ENCODE data around the gene ZNF555. TPM values are rescaled to one million over a fixed set of nuclear protein-coding genes. Genes with fewer than 3 reads are reported as not detected.

The ZNF555 gene
- total and polyA plus RNA-seq, 9 of the 15 experiments (the other 6 are each of a cell fraction or from before 2014, with no cell fraction given), result 2.0 to 6.7 (median 5.4) TPM

DNA sequence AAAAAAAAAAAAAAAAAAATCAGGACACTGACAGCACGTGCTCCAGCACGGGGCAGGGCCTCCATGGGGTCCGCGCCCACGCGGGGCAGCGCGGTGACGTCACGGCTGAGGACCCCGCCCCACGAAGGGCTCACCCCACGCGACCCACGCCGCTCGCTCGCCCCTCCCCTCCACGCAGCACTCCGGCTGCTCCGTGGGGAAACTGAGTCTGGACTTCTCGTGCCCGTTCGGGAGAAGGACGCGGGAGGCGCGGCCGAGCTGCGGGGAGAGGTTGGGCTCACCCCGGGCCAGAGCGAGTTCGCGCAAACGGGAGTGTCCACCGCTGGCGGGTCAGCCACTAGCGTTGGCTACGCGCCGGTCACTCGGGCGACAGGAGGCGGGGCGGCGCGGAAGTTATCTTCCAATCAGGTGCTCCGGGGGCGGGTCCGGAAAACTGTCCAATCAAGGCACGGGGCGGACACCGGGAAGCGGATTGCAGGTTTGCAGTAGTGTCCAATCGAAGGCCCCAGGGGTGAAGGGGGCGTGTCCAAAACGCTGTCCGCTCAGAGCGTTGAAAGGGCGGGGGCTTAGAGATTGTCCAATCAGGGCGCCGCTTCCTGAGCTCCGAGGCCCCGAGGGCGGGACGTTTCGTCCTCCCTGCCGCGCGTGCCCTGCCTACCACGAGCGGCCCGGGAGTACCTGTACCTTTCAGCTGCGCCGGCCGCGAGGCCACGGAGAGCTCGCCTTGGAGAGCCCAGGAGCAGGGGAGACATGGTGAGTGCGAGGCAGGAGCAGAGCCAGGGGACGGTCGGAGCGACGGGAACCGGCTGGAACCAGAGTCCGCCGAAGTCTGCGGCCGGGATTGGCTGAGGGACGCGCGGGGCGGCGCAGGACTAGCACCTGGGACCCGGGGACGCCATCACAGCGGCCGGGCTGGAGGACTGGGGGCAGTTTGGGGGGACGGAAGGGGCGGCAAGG is 59.3 kb downstream of the ZNF555 start, which contains the start of gene ZNF57 (continued):
- no peak for TF ChIP-seq POLR2H (tag; IDR thresholded peaks at IDR 0.05; ENCODE audit: low read depth)
- TF ChIP-seq, protein P1, sequence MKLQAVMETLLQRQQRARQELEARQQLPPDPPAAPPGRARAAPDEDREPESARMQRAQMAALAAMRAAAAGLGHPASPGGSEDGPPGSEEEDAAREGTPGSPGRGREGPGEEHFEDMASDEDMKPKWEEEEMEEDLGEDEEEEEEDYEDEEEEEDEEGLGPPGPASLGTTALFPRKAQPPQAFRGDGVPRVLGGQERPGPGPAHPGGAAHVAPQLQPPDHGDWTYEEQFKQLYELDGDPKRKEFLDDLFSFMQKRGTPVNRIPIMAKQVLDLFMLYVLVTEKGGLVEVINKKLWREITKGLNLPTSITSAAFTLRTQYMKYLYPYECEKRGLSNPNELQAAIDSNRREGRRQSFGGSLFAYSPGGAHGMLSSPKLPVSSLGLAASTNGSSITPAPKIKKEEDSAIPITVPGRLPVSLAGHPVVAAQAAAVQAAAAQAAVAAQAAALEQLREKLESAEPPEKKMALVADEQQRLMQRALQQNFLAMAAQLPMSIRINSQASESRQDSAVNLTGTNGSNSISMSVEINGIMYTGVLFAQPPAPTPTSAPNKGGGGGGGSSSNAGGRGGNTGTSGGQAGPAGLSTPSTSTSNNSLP (IDR thresholded peaks at IDR 0.05; ENCODE audit: borderline replicate concordance, low read depth, low read length), result no peak
- TF ChIP-seq, protein P2, sequence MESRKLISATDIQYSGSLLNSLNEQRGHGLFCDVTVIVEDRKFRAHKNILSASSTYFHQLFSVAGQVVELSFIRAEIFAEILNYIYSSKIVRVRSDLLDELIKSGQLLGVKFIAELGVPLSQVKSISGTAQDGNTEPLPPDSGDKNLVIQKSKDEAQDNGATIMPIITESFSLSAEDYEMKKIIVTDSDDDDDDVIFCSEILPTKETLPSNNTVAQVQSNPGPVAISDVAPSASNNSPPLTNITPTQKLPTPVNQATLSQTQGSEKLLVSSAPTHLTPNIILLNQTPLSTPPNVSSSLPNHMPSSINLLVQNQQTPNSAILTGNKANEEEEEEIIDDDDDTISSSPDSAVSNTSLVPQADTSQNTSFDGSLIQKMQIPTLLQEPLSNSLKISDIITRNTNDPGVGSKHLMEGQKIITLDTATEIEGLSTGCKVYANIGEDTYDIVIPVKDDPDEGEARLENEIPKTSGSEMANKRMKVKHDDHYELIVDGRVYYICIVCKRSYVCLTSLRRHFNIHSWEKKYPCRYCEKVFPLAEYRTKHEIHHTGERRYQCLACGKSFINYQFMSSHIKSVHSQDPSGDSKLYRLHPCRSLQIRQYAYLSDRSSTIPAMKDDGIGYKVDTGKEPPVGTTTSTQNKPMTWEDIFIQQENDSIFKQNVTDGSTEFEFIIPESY (CRISPR knock-in tag; IDR thresholded peaks at IDR 0.05), result peak; percentile 80
- TF ChIP-seq, protein P3, sequence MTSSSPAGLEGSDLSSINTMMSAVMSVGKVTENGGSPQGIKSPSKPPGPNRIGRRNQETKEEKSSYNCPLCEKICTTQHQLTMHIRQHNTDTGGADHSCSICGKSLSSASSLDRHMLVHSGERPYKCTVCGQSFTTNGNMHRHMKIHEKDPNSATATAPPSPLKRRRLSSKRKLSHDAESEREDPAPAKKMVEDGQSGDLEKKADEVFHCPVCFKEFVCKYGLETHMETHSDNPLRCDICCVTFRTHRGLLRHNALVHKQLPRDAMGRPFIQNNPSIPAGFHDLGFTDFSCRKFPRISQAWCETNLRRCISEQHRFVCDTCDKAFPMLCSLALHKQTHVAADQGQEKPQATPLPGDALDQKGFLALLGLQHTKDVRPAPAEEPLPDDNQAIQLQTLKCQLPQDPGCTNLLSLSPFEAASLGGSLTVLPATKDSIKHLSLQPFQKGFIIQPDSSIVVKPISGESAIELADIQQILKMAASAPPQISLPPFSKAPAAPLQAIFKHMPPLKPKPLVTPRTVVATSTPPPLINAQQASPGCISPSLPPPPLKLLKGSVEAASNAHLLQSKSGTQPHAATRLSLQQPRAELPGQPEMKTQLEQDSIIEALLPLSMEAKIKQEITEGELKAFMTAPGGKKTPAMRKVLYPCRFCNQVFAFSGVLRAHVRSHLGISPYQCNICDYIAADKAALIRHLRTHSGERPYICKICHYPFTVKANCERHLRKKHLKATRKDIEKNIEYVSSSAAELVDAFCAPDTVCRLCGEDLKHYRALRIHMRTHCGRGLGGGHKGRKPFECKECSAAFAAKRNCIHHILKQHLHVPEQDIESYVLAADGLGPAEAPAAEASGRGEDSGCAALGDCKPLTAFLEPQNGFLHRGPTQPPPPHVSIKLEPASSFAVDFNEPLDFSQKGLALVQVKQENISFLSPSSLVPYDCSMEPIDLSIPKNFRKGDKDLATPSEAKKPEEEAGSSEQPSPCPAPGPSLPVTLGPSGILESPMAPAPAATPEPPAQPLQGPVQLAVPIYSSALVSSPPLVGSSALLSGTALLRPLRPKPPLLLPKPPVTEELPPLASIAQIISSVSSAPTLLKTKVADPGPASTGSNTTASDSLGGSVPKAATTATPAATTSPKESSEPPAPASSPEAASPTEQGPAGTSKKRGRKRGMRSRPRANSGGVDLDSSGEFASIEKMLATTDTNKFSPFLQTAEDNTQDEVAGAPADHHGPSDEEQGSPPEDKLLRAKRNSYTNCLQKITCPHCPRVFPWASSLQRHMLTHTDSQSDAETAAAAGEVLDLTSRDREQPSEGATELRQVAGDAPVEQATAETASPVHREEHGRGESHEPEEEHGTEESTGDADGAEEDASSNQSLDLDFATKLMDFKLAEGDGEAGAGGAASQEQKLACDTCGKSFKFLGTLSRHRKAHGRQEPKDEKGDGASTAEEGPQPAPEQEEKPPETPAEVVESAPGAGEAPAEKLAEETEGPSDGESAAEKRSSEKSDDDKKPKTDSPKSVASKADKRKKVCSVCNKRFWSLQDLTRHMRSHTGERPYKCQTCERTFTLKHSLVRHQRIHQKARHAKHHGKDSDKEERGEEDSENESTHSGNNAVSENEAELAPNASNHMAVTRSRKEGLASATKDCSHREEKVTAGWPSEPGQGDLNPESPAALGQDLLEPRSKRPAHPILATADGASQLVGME (CRISPR knock-in tag; IDR thresholded peaks at IDR 0.05), result no peak
- no peak for TF ChIP-seq WHSC1 (IDR thresholded peaks at IDR 0.05; ENCODE audit: low read length)

Measured in K562 (cell line).